ENCODE results near the gene PPFIBP1.

PPFIBP1 gene

GRCh38 chr12:27689558-27690180, 165.7 kb downstream of the PPFIBP1 start:
- Mint-ChIP-seq H3K27me3 (no peaks in the 10 kb centered on the region), H3K27ac (no peak overlapping the region), H3K4me3 (no peak overlapping the region), H3K9me3 (no peaks in the 10 kb centered on the region), H3K4me1 (no peaks in the 10 kb centered on the region), H3K36me3 (peaks cover 6% of the 10 kb centered on the region)

DNA sequence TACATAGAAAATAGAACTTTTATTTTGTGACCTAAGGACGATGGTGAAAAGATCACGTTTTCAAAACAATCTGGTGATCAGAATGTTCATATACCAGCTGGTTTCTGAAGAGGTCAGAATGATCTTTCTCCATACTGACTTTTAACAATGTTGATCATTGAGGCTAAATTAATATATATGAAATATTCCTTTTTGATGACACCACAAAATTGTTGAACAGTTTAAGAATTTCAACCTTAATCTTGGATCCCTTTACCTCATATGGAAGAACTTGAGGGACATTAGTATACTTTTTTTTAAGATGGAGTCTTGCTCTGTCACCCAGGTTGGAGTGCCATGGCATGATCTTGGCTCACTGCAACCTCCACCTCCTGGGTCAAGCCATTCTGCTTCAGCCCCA, 169.4 kb downstream of the PPFIBP1 start:
- H3K27ac Mint-ChIP-seq = no peak overlapping the region
- peaks cover 9% of the 10 kb centered on the region for H3K36me3 Mint-ChIP-seq
- H3K27me3 Mint-ChIP-seq = no peaks in the 10 kb centered on the region
- H3K4me1 Mint-ChIP-seq = no peaks in the 10 kb centered on the region
- no peak overlapping the region for H3K4me3 Mint-ChIP-seq
- no peaks in the 10 kb centered on the region for H3K9me3 Mint-ChIP-seq

- Mint-ChIP-seq H3K4me1 (no peaks in the 10 kb centered on the region), H3K4me3 (no peak overlapping the region), H3K27ac (no peak overlapping the region), H3K9me3 (no peaks in the 10 kb centered on the region), H3K27me3 (no peaks in the 10 kb centered on the region), H3K36me3 (peaks cover 3% of the 10 kb centered on the region)
These were observed 171.7 kb downstream of the PPFIBP1 start for GRCh38 chr12:27695556-27696292.

DNA sequence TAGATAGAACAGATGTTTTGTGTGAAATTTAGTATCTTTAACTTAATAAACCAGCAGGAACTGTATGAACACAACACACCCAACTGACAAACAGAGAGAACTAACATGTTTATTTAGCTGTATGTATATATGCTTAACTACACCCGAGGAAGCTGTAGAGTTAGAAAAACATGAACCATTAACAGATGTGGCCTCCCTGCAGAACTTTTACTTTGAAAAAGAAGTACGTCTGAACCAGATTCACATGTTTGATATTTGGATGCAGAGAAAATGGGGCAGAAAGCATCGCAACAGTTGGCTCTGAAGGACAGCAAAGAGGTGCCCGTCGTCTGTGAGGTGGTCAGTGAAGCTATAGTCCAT, 172.3 kb downstream of the PPFIBP1 start, which contains the start of gene REP15:
Gene REP15 (plus strand): TSS at position 155 of the 360 bp plus-strand sequence. CDS start 116 bp downstream, at position 271.
- Mint-ChIP-seq H3K27me3 (no peaks in the 10 kb centered on the region), H3K4me1 (no peaks in the 10 kb centered on the region), H3K27ac (no peak within 1 kb of the TSS), H3K9me3 (no peaks in the 10 kb centered on the region), H3K4me3 (no peak within 1 kb of the TSS), H3K36me3 (peaks cover 3% of the 10 kb centered on the region)

DNA sequence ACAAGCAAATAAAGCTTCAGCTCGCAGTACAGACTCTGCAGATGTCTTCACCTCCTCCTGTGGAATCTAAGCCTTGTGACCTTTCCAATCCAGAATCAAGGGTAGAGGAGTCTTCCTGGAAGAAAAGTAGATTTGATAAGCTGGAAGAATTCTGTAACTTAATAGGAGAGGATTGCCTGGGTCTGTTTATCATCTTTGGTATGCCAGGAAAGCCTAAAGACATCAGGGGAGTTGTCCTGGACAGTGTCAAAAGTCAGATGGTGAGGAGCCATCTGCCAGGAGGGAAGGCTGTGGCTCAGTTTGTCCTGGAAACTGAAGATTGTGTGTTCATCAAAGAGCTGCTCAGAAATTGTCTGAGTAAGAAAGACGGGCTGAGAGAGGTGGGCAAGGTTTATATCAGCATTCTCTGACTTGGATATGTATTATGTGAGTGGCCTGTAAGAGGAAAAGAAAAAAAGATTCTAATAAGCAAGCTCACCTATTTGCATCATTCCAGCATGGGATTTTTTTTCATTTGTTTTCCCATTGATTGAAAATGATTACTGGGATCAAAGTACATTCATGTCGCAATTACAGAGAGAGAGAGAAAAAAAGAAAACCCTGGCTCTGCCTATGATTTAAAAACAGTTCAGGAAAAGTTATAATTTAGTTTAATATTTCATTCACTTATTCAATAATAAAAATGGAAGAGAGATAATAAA, 173.0 kb downstream of the PPFIBP1 start:
- no peak overlapping the region for H3K27ac Mint-ChIP-seq
- no peaks in the 10 kb centered on the region for H3K4me1 Mint-ChIP-seq
- H3K36me3 Mint-ChIP-seq = peaks cover 3% of the 10 kb centered on the region
- H3K27me3 Mint-ChIP-seq = no peaks in the 10 kb centered on the region
- no peak overlapping the region for H3K4me3 Mint-ChIP-seq
- no peaks in the 10 kb centered on the region for H3K9me3 Mint-ChIP-seq

GRCh38 chr12:27703720-27704452, 179.9 kb downstream of the PPFIBP1 start:
- Mint-ChIP-seq H3K36me3 (no peaks in the 10 kb centered on the region), H3K4me1 (no peaks in the 10 kb centered on the region), H3K4me3 (no peak overlapping the region), H3K27me3 (no peaks in the 10 kb centered on the region), H3K27ac (no peak overlapping the region), H3K9me3 (no peaks in the 10 kb centered on the region)

GRCh38 chr12:27705263-27705662, 181.3 kb downstream of the PPFIBP1 start:
- Mint-ChIP-seq H3K4me3 (no peak overlapping the region), H3K27ac (no peak overlapping the region), H3K4me1 (no peaks in the 10 kb centered on the region)

GRCh38 chr12:27707216-27707615, 183.2 kb downstream of the PPFIBP1 start:
- no peak overlapping the region for H3K27ac Mint-ChIP-seq
- H3K36me3 Mint-ChIP-seq = no peaks in the 10 kb centered on the region
- H3K4me3 Mint-ChIP-seq = no peak overlapping the region
- H3K9me3 Mint-ChIP-seq = no peaks in the 10 kb centered on the region
- no peaks in the 10 kb centered on the region for H3K27me3 Mint-ChIP-seq
- H3K4me1 Mint-ChIP-seq = peaks cover 10% of the 10 kb centered on the region

More at GRCh38 chr12:27705263-27705662, 181.3 kb downstream of the PPFIBP1 start:
- Mint-ChIP-seq H3K9me3 (no peaks in the 10 kb centered on the region), H3K27me3 (no peaks in the 10 kb centered on the region), H3K36me3 (no peaks in the 10 kb centered on the region)

GRCh38 chr12:27709212-27709931, 185.4 kb downstream of the PPFIBP1 start:
- no peaks in the 10 kb centered on the region for H3K9me3 Mint-ChIP-seq
- no peaks in the 10 kb centered on the region for H3K36me3 Mint-ChIP-seq
- H3K4me1 Mint-ChIP-seq = peaks cover 25% of the 10 kb centered on the region
- H3K27me3 Mint-ChIP-seq = no peaks in the 10 kb centered on the region
- no peak overlapping the region for H3K27ac Mint-ChIP-seq
- H3K4me3 Mint-ChIP-seq = peak overlapping the region; percentile 98

GRCh38 chr12:27709932-27710591, 186.1 kb downstream of the PPFIBP1 start:
- H3K9me3 Mint-ChIP-seq = no peaks in the 10 kb centered on the region
- H3K27ac Mint-ChIP-seq = peak overlapping the region; percentile 96
- no peaks in the 10 kb centered on the region for H3K36me3 Mint-ChIP-seq
- H3K4me1 Mint-ChIP-seq = peaks cover 29% of the 10 kb centered on the region
- peak overlapping the region; percentile 98 for H3K4me3 Mint-ChIP-seq
- no peaks in the 10 kb centered on the region for H3K27me3 Mint-ChIP-seq

- Mint-ChIP-seq H3K4me1 (peaks cover 30% of the 10 kb centered on the region), H3K36me3 (no peaks in the 10 kb centered on the region), H3K4me3 (peak within 1 kb of the TSS; percentile 98), H3K27ac (peak within 1 kb of the TSS; percentile 96), H3K27me3 (no peaks in the 10 kb centered on the region), H3K9me3 (no peaks in the 10 kb centered on the region)
These were observed 186.7 kb downstream of the PPFIBP1 start, which contains the start of gene MRPS35 for GRCh38 chr12:27710592-27711316. Gene MRPS35 (plus strand): TSS chr12:27710832. CDS start chr12:27710844, 12 bp downstream.

DNA sequence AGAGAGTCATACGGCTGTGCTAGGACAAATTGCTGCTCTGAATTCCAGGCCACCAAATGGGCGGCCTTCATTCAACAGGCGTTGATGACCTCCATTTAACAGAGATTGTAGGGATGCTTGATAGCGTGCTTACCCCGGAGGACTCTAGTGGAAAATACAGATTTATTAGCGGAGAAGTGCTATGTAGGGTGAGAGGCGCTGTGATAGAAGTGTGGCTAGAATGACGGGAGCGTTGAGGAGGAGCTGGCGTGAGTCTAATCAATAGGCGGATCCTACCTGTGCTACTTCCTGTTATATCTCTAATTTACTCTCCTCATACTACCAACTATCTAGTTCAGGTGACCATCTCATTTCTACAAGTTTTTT, 187.3 kb downstream of the PPFIBP1 start:
- H3K27ac Mint-ChIP-seq = peak overlapping the region; percentile 96
- peak overlapping the region; percentile 98 for H3K4me3 Mint-ChIP-seq
- no peaks in the 10 kb centered on the region for H3K27me3 Mint-ChIP-seq

GRCh38 chr12:27711967-27712366, 188.0 kb downstream of the PPFIBP1 start:
- Mint-ChIP-seq H3K4me1 (peaks cover 32% of the 10 kb centered on the region), H3K4me3 (peak overlapping the region; percentile 98), H3K27me3 (no peaks in the 10 kb centered on the region), H3K9me3 (no peaks in the 10 kb centered on the region), H3K27ac (peak overlapping the region; percentile 96), H3K36me3 (no peaks in the 10 kb centered on the region)

More for the DNA sequence above, 187.3 kb downstream of the PPFIBP1 start:
- Mint-ChIP-seq H3K4me1 (peaks cover 32% of the 10 kb centered on the region), H3K36me3 (no peaks in the 10 kb centered on the region), H3K9me3 (no peaks in the 10 kb centered on the region)

- no peaks in the 10 kb centered on the region for H3K9me3 Mint-ChIP-seq
- H3K36me3 Mint-ChIP-seq = peaks cover 5% of the 10 kb centered on the region
- H3K4me3 Mint-ChIP-seq = no peak overlapping the region
- H3K4me1 Mint-ChIP-seq = peaks cover 9% of the 10 kb centered on the region
- H3K27me3 Mint-ChIP-seq = no peaks in the 10 kb centered on the region
- H3K27ac Mint-ChIP-seq = no peak overlapping the region
These were observed 199.2 kb downstream of the PPFIBP1 start for GRCh38 chr12:27723212-27723611.

Data from activated naive CD4-positive, alpha-beta T cell treated with anti-CD3 and anti-CD28 coated beads, Interleukin-2, amount 50 U/mL, for 24 hours (primary cell).